ENCODE results near the gene C20orf202.

DNA sequence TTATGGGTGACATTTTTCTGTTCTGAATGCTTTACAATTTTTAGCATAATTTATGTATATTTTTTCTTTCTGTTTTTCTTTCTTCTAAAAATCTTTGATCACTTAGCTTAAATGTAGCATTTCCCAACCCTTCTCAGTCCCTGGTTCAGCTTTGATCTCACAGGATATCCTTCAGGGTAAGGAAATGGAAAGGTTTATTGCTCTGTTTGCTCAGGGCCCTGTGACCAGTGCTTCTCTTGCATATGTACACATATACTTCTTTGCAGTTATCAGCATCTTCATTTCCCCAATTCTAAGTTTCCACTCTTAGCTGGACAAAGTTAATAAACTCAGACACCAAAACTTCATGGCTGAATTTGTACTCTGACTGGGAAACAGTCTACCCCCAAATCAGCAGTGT, 49.0 kb upstream of the C20orf202 start:
- TF ChIP-seq, protein P1, sequence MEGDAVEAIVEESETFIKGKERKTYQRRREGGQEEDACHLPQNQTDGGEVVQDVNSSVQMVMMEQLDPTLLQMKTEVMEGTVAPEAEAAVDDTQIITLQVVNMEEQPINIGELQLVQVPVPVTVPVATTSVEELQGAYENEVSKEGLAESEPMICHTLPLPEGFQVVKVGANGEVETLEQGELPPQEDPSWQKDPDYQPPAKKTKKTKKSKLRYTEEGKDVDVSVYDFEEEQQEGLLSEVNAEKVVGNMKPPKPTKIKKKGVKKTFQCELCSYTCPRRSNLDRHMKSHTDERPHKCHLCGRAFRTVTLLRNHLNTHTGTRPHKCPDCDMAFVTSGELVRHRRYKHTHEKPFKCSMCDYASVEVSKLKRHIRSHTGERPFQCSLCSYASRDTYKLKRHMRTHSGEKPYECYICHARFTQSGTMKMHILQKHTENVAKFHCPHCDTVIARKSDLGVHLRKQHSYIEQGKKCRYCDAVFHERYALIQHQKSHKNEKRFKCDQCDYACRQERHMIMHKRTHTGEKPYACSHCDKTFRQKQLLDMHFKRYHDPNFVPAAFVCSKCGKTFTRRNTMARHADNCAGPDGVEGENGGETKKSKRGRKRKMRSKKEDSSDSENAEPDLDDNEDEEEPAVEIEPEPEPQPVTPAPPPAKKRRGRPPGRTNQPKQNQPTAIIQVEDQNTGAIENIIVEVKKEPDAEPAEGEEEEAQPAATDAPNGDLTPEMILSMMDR (IDR thresholded peaks at IDR 0.05; ENCODE audit: low read depth, low read length) = no peak
- TF ChIP-seq POLR2A (IDR thresholded peaks at IDR 0.05; ENCODE audit: extremely low read depth, insufficient read length) = no peak
- TF ChIP-seq, protein P2, sequence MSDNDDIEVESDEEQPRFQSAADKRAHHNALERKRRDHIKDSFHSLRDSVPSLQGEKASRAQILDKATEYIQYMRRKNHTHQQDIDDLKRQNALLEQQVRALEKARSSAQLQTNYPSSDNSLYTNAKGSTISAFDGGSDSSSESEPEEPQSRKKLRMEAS (IDR thresholded peaks at IDR 0.05; ENCODE audit: low read depth, low read length) = no peak

Data from NB4 (cell line).